Measurements from ENCODE around the gene MAML2. TPM values are rescaled to one million over a fixed set of nuclear protein-coding genes. Genes with fewer than 3 reads are reported as not detected.

Gene MAML2
- total RNA-seq, 1 experiment from 2014 or later: 2.7 TPM

DNA sequence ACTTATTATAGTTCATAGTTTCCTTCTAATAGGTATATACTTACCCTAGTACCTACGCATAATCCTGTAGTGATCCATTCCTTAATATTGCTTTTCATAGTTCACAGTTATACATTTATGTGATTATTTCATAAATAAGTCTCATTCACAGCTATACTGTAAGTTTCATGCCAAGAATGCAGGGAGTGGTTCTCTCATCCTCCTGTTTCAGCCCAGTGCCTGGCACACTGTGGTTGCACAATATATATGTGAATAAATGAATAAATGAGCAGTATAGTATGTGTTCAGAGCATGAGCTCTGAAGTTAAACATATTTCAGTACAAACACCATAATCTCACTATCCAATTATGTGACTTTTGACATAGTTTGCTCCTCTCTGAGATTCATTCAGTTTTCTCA lies 115.8 kb downstream of the MAML2 start:
- Histone ChIP-seq H3K4me2 (ENCODE audit: insufficient read depth, insufficient read length, low read length) (no peak overlapping the region), H3T11ph (ENCODE audit: low read length) (no peak overlapping the region), H3K18ac (ENCODE audit: insufficient read length, low read depth, low read length) (no peak overlapping the region), H3K23me2 (ENCODE audit: insufficient read length, low read depth, low read length, poor library complexity, severe bottlenecking) (no peaks in the 10 kb centered on the region), H3K9ac (ENCODE audit: extremely low read depth, insufficient read length, low read length) (no peak overlapping the region), H4K91ac (ENCODE audit: insufficient read length, low read depth, low read length) (no peak overlapping the region), H3K27me3 (ENCODE audit: insufficient read depth, low read length) (no peaks in the 10 kb centered on the region), H3K14ac (ENCODE audit: insufficient read depth, low read length) (no peak overlapping the region), H2BK20ac (ENCODE audit: low read depth, low read length, poor library complexity, severe bottlenecking) (no peak overlapping the region), H4K5ac (ENCODE audit: insufficient read length, low read depth, low read length) (no peak overlapping the region), H4K8ac (replicated peaks; ENCODE audit: insufficient read length, low read depth, low read length) (no peak overlapping the region), H2AFZ (ENCODE audit: low read length) (no peak overlapping the region), H2AK5ac (ENCODE audit: insufficient read length, low read length) (no peak overlapping the region), H4K20me1 (ENCODE audit: control insufficient read depth, insufficient read depth, insufficient read length) (no peaks in the 10 kb centered on the region), H2BK15ac (ENCODE audit: low read depth, low read length) (no peak overlapping the region), H3K4ac (ENCODE audit: low read depth, low read length) (no peak overlapping the region), H3K9me3 (ENCODE audit: control insufficient read depth, low read depth, low read length) (no peaks in the 10 kb centered on the region), H3K23ac (ENCODE audit: insufficient read length, low read depth, low read length) (no peak overlapping the region), H2BK120ac (ENCODE audit: low read depth, low read length, poor library complexity, severe bottlenecking) (no peak overlapping the region), H3K27ac (ENCODE audit: insufficient read length, low read depth, low read length) (no peak overlapping the region), H3K56ac (ENCODE audit: insufficient read length, low read depth, low read length) (no peak overlapping the region), H2BK12ac (ENCODE audit: insufficient read length, low read depth, low read length) (no peak overlapping the region), H3K79me2 (ENCODE audit: insufficient read depth, low read length) (no peaks in the 10 kb centered on the region), H3K79me1 (ENCODE audit: insufficient read depth, low read depth, low read length, poor library complexity, severe bottlenecking) (no peaks in the 10 kb centered on the region), H2BK5ac (ENCODE audit: insufficient read length, low read length) (no peak overlapping the region), H3K4me1 (ENCODE audit: insufficient read depth, low read length) (no peaks in the 10 kb centered on the region; the same call in 1 of the 2 replicates)
- no peaks in the 10 kb centered on the region for H3K27me3 Mint-ChIP-seq (ENCODE audit: low read depth)
- H3K9me3 Mint-ChIP-seq: no peaks in the 10 kb centered on the region
- TF ChIP-seq, protein P1, sequence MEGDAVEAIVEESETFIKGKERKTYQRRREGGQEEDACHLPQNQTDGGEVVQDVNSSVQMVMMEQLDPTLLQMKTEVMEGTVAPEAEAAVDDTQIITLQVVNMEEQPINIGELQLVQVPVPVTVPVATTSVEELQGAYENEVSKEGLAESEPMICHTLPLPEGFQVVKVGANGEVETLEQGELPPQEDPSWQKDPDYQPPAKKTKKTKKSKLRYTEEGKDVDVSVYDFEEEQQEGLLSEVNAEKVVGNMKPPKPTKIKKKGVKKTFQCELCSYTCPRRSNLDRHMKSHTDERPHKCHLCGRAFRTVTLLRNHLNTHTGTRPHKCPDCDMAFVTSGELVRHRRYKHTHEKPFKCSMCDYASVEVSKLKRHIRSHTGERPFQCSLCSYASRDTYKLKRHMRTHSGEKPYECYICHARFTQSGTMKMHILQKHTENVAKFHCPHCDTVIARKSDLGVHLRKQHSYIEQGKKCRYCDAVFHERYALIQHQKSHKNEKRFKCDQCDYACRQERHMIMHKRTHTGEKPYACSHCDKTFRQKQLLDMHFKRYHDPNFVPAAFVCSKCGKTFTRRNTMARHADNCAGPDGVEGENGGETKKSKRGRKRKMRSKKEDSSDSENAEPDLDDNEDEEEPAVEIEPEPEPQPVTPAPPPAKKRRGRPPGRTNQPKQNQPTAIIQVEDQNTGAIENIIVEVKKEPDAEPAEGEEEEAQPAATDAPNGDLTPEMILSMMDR (conservative IDR thresholded peaks at IDR 0.05): no peak
- H3K4me3 Mint-ChIP-seq: no peak overlapping the region
- no peaks in the 10 kb centered on the region; a peak in 1 of 7 replicates for H3K36me3 Mint-ChIP-seq (ENCODE audit: insufficient read depth in 1 of 3, low read depth in 3 of 3)
- peaks cover 3 to 7% of the 10 kb centered on the region in 2 experiments; a peak in 2 of 4 replicates for H3K4me1 Mint-ChIP-seq
- H3K27ac Mint-ChIP-seq: no peak overlapping the region; a peak in 1 of 7 replicates
- no peak for DNase-seq
- no CpG with 5 or more reads among the region's 1 CpG for WGBS (ENCODE audit: extremely low coverage, insufficient read length, low lambda C conversion rate)
